K562 (cell line): Measurements from ENCODE around the gene PCK2. TPM values are rescaled to one million over a fixed set of nuclear protein-coding genes. Genes with fewer than 3 reads are reported as not detected.

Source experiments
- ATAC-seq: fragments of 200-7000 bp; cut with Tn5 transposase; 3 replicates; pipeline ENCODE4 v1.9.1; 2020; ENCODE audit warnings: moderate library complexity
- BruUV-seq: library from RNA; stranded (reverse); fragments of 400-500 nt; replicated peaks from 2 replicates; lab custom pipeline; 2021; lab: Mats Ljungman, UMichigan
- CTCF ChIA-PET: fragments of 300-600 bp; formaldehyde crosslinking; extraction: SDS; loops from one replicate; lab custom pipeline; 2021; ENCODE audit warnings: low intra/inter-chr PET ratio; lab: Yijun Ruan, JAX
- POLR2A ChIA-PET: fragments of 300-600, 350-650 bp; sonication (Branson Sonifier 250); formaldehyde crosslinking; extraction: SDS; loops from one replicate; lab custom pipeline; 2021; ENCODE audit warnings: antibody characterized with exemption, inconsistent platforms; lab: Yijun Ruan, JAX
- DNase-seq, 4 experiments: peaks; one replicate each; pipeline versions ENCODE4 v3.0.0 to v3.0.0-alpha.2; 2011 to 2018; ENCODE audit warnings: low spot score in 3 of 4, mixed read lengths in 3 of 4; ENCODE audit errors: extremely low read depth in 1 of 4
- FAIRE-seq: peaks from 2 replicates; lab custom pipeline; 2011; peaks lifted over from hg19 to GRCh38; lab: Jason Lieb, UNC
- H2AFZ ChIP-seq: 2 replicates; pipeline ENCODE4 v1.6.0; 2011; ENCODE audit warnings: low read depth, low read length, control low read depth, inconsistent platforms
- H3K27ac ChIP-seq: fragments of 200-600 bp; 3 replicates; pipeline ENCODE4 v1.8.0; 2011; ENCODE audit warnings: low read depth, mild to moderate bottlenecking, control low read depth, inconsistent platforms, low read length, moderate library complexity, mixed read lengths; ENCODE audit errors: extremely low read depth
- H3K27me3 ChIP-seq, 2 experiments: fragments of 300-600 bp in 1 of 2; 2 replicates in 1 of 2; 3 replicates in 1 of 2; pipeline versions ENCODE4 v1.6.0 to v1.8.0; 2011; ENCODE audit warnings: inconsistent platforms in 2 of 2, low read length in 2 of 2, mild to moderate bottlenecking in 1 of 2, mixed read lengths in 1 of 2, moderate library complexity in 1 of 2; ENCODE audit not compliant: control insufficient read depth in 2 of 2, insufficient read depth in 2 of 2
- H3K36me3 ChIP-seq: fragments of 300-600 bp; 3 replicates; pipeline ENCODE4 v1.8.0; 2011; ENCODE audit warnings: mild to moderate bottlenecking, low read length, inconsistent platforms; ENCODE audit not compliant: control insufficient read depth, insufficient read depth
- H3K4me1 ChIP-seq, 2 experiments: fragments of 200-600 bp in 1 of 2; replicated peaks in 1 of 2; 2 replicates in 1 of 2; 3 replicates in 1 of 2; pipeline versions ENCODE4 v1.5.1 to v1.8.0; 2011; ENCODE audit warnings: inconsistent platforms in 2 of 2, low read length in 2 of 2, mild to moderate bottlenecking in 1 of 2, mixed read lengths in 1 of 2, moderate library complexity in 1 of 2; ENCODE audit not compliant: control insufficient read depth in 2 of 2, insufficient read depth in 2 of 2
- H3K4me2 ChIP-seq: 2 replicates; pipeline ENCODE4 v1.6.1; 2011; ENCODE audit warnings: low read length, control low read depth, inconsistent platforms, mixed read lengths; ENCODE audit not compliant: insufficient read depth
- H3K4me3 ChIP-seq: fragments of 200-600 bp; sonication (generic), shearing (Covaris generic); 2 replicates; pipeline ENCODE4 v1.5.1; 2016; ENCODE audit warnings: control low read depth, inconsistent platforms
- H3K79me2 ChIP-seq: fragments of 200-600 bp; 3 replicates; pipeline ENCODE4 v1.8.0; 2011; ENCODE audit warnings: low read length, inconsistent platforms; ENCODE audit not compliant: control insufficient read depth, insufficient read depth
- H3K9ac ChIP-seq, 2 experiments: 2 replicates each; pipeline versions ENCODE4 v1.6.0 to v1.6.1; 2011; ENCODE audit warnings: low read depth in 2 of 2, low read length in 2 of 2, control low read depth in 1 of 2, inconsistent platforms in 1 of 2, mild to moderate bottlenecking in 1 of 2, mixed read lengths in 1 of 2; ENCODE audit not compliant: insufficient read depth in 1 of 2
- H3K9me1 ChIP-seq: one replicate; pipeline ENCODE4 v1.6.0; 2011; ENCODE audit warnings: inconsistent platforms, mild to moderate bottlenecking, low read length, moderate library complexity; ENCODE audit not compliant: control insufficient read depth, insufficient read depth
- H3K9me3 ChIP-seq: replicated peaks from 2 replicates; pipeline ENCODE4 v1.5.1; 2011; ENCODE audit warnings: low read depth, low read length, inconsistent platforms; ENCODE audit not compliant: control insufficient read depth, insufficient read depth
- H4K20me1 ChIP-seq: replicated peaks from 2 replicates; pipeline ENCODE4 v1.6.1; 2011; ENCODE audit warnings: low read length, inconsistent platforms, mixed read lengths; ENCODE audit not compliant: control insufficient read depth, insufficient read depth
- EWSR1 ChIP-seq: fragments of 450-650 bp; IDR thresholded peaks from 2 replicates; pipeline ENCODE4 v1.6.1; 2018; ENCODE audit warnings: borderline replicate concordance, mild to moderate bottlenecking, low read depth, moderate library complexity; ENCODE audit not compliant: partially characterized antibody
- OTX1 ChIP-seq: fragments of 450-650 bp; formaldehyde crosslinking; IDR thresholded peaks from 2 replicates; pipeline ENCODE4 v1.4.0; 2022; ENCODE audit warnings: mild to moderate bottlenecking
- TAF15 ChIP-seq: fragments of 200-400 bp; formaldehyde crosslinking; IDR thresholded peaks from 2 replicates; pipeline ENCODE4 v1.6.1; 2017; ENCODE audit warnings: mild to moderate bottlenecking, low read depth, low read length, moderate library complexity
- XRCC5 ChIP-seq: fragments of 200-400 bp; formaldehyde crosslinking; IDR thresholded peaks from 2 replicates; pipeline ENCODE4 v1.6.1; 2017; ENCODE audit warnings: low read depth, mild to moderate bottlenecking, low read length
- ZNF23 ChIP-seq: fragments of 250-450 bp; sonication (Bioruptor Pico); IDR thresholded peaks from 2 replicates; pipeline ENCODE4 v1.4.0; 2020; ENCODE audit warnings: mild to moderate bottlenecking
- ZNF274 ChIP-seq: IDR thresholded peaks from 2 replicates; pipeline ENCODE4 v1.6.1; 2011; ENCODE audit warnings: low read depth, mild to moderate bottlenecking, low read length, moderate library complexity, borderline replicate concordance
- ZNF324 ChIP-seq: fragments of 250-450 bp; sonication (Bioruptor Pico); IDR thresholded peaks from 2 replicates; pipeline ENCODE4 v1.4.0; 2020; ENCODE audit warnings: mild to moderate bottlenecking
- ZNF444 ChIP-seq: fragments of 250-450 bp; sonication (Bioruptor Pico); IDR thresholded peaks from 2 replicates; pipeline ENCODE4 v1.4.0; 2020; ENCODE audit warnings: mild to moderate bottlenecking, moderate library complexity
- WGBS: fragments of 100-300 bp; shearing (Covaris generic); methylation state at CpG from one replicate; pipeline ENCODE4 v1.1.6; 2016; ENCODE audit warnings: low coverage, mixed read lengths; ENCODE audit not compliant: insufficient coverage; ENCODE audit errors: missing lambda C conversion rate; 5-methylcytosine and 5-hydroxymethylcytosine counted together
- in situ Hi-C: fragments of 300-500 bp; cut with MboI; formaldehyde crosslinking; loops from 4 replicates; pipeline ENCODE4 v1.15.0; 2018; ENCODE audit warnings: inconsistent platforms, mixed read lengths
- intact Hi-C: fragments of 100-400 bp; cut with micrococcal nuclease; formaldehyde crosslinking; loops from 2 replicates; pipeline ENCODE4 v1.14.2; 2022
- polyA plus RNA-seq, 8 experiments: library from polyadenylated mRNA; depleted of rRNA in 4 of 8; stranded (reverse) in 5 of 8; unstranded in 3 of 8; fragments of >200 nt; fragmentation: Nextera tagmentation in 2 of 8; fragmentation: Illumina TruSeq in 1 of 8; extraction: Ambion mirVana in 2 of 8; extraction: Trizol in 1 of 8; gene quantifications; 2 replicates each; pipeline versions ENCODE4 v1.2.1 to v1.2.3, GENCODE V29; 2011 to 2014; ENCODE audit warnings: inconsistent platforms in 1 of 8, missing spikeins in 1 of 8
- total RNA-seq, 7 experiments: library from RNA; depleted of rRNA in 6 of 7; stranded (reverse); fragments of >200 nt in 6 of 7; fragmentation: Illumina TruSeq in 2 of 7; extraction: Trizol in 2 of 7; gene quantifications; 2 replicates each; pipeline versions ENCODE4 v1.2.1 to v1.2.3, GENCODE V29; 2011 to 2021; ENCODE audit warnings: low replicate concordance in 1 of 7
- TF ChIP-seq, protein P1 (sequence below), 2 experiments: fragments of 450-650 bp; conservative IDR thresholded peaks; 2 replicates each; pipeline ENCODE4 v1.6.1; 2017; ENCODE audit warnings: mild to moderate bottlenecking in 2 of 2, moderate library complexity in 2 of 2
- TF ChIP-seq, protein P2 (sequence below): fragments of 250-450 bp; sonication (Bioruptor Pico); IDR thresholded peaks from 2 replicates; pipeline ENCODE4 v1.5.0; 2021; ENCODE audit warnings: mild to moderate bottlenecking, borderline replicate concordance

Gene PCK2
- total and polyA plus RNA-seq, 9 of the 15 experiments (the other 6 are each of a cell fraction or from before 2014, with no cell fraction given), result 3.3 to 60.9 (median 30.4) TPM

GRCh38 chr14:24145219-24145618, 51.1 kb downstream of the PCK2 start:
- in situ Hi-C loops, result no loop called here
- Histone ChIP-seq H2AFZ (no peak overlapping the region), H3K9me3 (no peaks in the 10 kb centered on the region), H3K4me1 (peaks cover 33 to 53% of the 10 kb centered on the region in 2 experiments; a peak in 4 of 5 replicates), H3K9me1 (peaks cover 5% of the 10 kb centered on the region), H3K36me3 (peaks cover 42% of the 10 kb centered on the region; the same call in 2 of the 3 replicates), H3K79me2 (peaks cover 50% of the 10 kb centered on the region), H3K9ac (peak overlapping the region; percentile 81 to 97; a peak in 2 of 4 replicates), H3K27ac (no peak overlapping the region; the same call in 2 of the 3 replicates), H4K20me1 (no peaks in the 10 kb centered on the region), H3K4me2 (peak overlapping the region; percentile 98), H3K27me3 (no peaks in the 10 kb centered on the region), H3K4me3 (peak overlapping the region; percentile 98; the same call in 1 of the 2 replicates)
- BruUV-seq, result no TSS peak
- FAIRE-seq, result no peak
- POLR2A ChIA-PET, result interaction anchor here (0.7 to 1.8 kb wide), 3 partner anchors 8 to 84 kb away, joined by 3 to 4 read pairs (median 3); no protein-coding TSS in a partner anchor
- TF ChIP-seq, protein P1, sequence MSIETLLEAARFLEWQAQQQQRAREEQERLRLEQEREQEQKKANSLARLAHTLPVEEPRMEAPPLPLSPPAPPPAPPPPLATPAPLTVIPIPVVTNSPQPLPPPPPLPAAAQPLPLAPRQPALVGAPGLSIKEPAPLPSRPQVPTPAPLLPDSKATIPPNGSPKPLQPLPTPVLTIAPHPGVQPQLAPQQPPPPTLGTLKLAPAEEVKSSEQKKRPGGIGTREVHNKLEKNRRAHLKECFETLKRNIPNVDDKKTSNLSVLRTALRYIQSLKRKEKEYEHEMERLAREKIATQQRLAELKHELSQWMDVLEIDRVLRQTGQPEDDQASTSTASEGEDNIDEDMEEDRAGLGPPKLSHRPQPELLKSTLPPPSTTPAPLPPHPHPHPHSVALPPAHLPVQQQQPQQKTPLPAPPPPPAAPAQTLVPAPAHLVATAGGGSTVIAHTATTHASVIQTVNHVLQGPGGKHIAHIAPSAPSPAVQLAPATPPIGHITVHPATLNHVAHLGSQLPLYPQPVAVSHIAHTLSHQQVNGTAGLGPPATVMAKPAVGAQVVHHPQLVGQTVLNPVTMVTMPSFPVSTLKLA (conservative IDR thresholded peaks at IDR 0.05), result no peak
- no peak for TF ChIP-seq ZNF274
- TF ChIP-seq TAF15, result no peak
- TF ChIP-seq XRCC5, result no peak
- no peak for TF ChIP-seq ZNF23 (CRISPR knock-in tag)
- TF ChIP-seq ZNF444 (CRISPR knock-in tag), result no peak
- TF ChIP-seq, protein P2, sequence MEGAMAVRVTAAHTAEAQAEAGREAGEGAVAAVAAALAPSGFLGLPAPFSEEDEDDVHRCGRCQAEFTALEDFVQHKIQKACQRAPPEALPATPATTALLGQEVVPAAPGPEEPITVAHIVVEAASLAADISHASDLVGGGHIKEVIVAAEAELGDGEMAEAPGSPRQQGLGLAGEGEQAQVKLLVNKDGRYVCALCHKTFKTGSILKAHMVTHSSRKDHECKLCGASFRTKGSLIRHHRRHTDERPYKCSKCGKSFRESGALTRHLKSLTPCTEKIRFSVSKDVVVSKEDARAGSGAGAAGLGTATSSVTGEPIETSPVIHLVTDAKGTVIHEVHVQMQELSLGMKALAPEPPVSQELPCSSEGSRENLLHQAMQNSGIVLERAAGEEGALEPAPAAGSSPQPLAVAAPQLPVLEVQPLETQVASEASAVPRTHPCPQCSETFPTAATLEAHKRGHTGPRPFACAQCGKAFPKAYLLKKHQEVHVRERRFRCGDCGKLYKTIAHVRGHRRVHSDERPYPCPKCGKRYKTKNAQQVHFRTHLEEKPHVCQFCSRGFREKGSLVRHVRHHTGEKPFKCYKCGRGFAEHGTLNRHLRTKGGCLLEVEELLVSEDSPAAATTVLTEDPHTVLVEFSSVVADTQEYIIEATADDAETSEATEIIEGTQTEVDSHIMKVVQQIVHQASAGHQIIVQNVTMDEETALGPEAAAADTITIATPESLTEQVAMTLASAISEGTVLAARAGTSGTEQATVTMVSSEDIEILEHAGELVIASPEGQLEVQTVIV (CRISPR knock-in tag), result no peak
- TF ChIP-seq EWSR1, result no peak
- no peak for TF ChIP-seq OTX1 (CRISPR knock-in tag)
- TF ChIP-seq ZNF324 (CRISPR knock-in tag), result no peak
- no peak for ATAC-seq
- 53% methylated on average over 2 of the region's 2 CpGs for WGBS
- CTCF ChIA-PET, result no interaction called here
- intact Hi-C loops, result loop anchor here (10.0 kb wide), 1 partner anchor 50 kb away; the partner anchor contains the start of gene PCK2
- DNase-seq, result no peak
